HUES64 (cell line): Measurements from ENCODE around the gene RASGEF1B.
A peak's percentile ranks its signal among the peaks of the same experiment; 100 is the strongest.
"Not testable (repeated sequence)": the region's sequence is repeated elsewhere in the genome, so short reads cannot be mapped to it uniquely, and the experiment has no call there.

ENCODE experiments used
- H3K27ac ChIP-seq: 2 replicates; pipeline ENCODE4 v1.7.0; 2013; ENCODE audit warnings: low read depth, low read length, inconsistent platforms
- H3K27me3 ChIP-seq: 2 replicates; pipeline ENCODE4 v1.6.1; 2013; ENCODE audit warnings: mild to moderate bottlenecking, low read length; ENCODE audit not compliant: insufficient read depth
- H3K36me3 ChIP-seq: 2 replicates; pipeline ENCODE4 v1.6.1; 2013; ENCODE audit warnings: mild to moderate bottlenecking, low read length; ENCODE audit not compliant: insufficient read depth
- H3K4me1 ChIP-seq: 2 replicates; pipeline ENCODE4 v1.6.1; 2013; ENCODE audit warnings: mild to moderate bottlenecking, low read length, moderate library complexity; ENCODE audit not compliant: insufficient read depth
- H3K4me3 ChIP-seq: 2 replicates; pipeline ENCODE4 v1.5.1; 2013; ENCODE audit warnings: mild to moderate bottlenecking, low read length, moderate library complexity
- H3K9ac ChIP-seq: 2 replicates; pipeline ENCODE4 v1.6.1; 2013; ENCODE audit warnings: mild to moderate bottlenecking, low read depth, low read length
- H3K9me3 ChIP-seq: 2 replicates; pipeline ENCODE4 v1.6.1; 2013; ENCODE audit warnings: low read depth, low read length; ENCODE audit not compliant: insufficient read depth
- WGBS: fragments of 150-250, 120-280 bp; methylation state at CpG from one replicate; pipeline ENCODE4 v1.1.7; 2013; ENCODE audit warnings: missing lambda C conversion rate; 5-methylcytosine and 5-hydroxymethylcytosine counted together

RASGEF1B gene

GRCh38 chr4:81495345-81495744, 23.6 kb upstream of the RASGEF1B start:
- peaks cover 6% of the 10 kb centered on the region; the same call in 1 of the 2 replicates for H3K9me3 ChIP-seq

GRCh38 chr4:81494031-81494431, 22.3 kb upstream of the RASGEF1B start:
- Histone ChIP-seq H3K27ac (no peak overlapping the region), H3K4me1 (peaks cover 11% of the 10 kb centered on the region), H3K4me3 (no peak overlapping the region), H3K9ac (no peak overlapping the region), H3K9me3 (peaks cover 6% of the 10 kb centered on the region; the same call in 1 of the 2 replicates), H3K36me3 (no peaks in the 10 kb centered on the region), H3K27me3 (no peaks in the 10 kb centered on the region)
- 100% methylated on average over 1 of the region's 1 CpG for WGBS

More at GRCh38 chr4:81495345-81495744, 23.6 kb upstream of the RASGEF1B start:
- peaks cover 13% of the 10 kb centered on the region for H3K4me1 ChIP-seq
- H3K36me3 ChIP-seq, result no peaks in the 10 kb centered on the region
- H3K27me3 ChIP-seq, result no peaks in the 10 kb centered on the region
- H3K4me3 ChIP-seq, result no peak overlapping the region
- H3K27ac ChIP-seq, result no peak overlapping the region
- no peak overlapping the region for H3K9ac ChIP-seq

- Histone ChIP-seq H3K36me3 (no peaks in the 10 kb centered on the region), H3K4me3 (no peak overlapping the region), H3K27me3 (no peaks in the 10 kb centered on the region), H3K9ac (no peak overlapping the region), H3K9me3 (peaks cover 6% of the 10 kb centered on the region; the same call in 1 of the 2 replicates), H3K4me1 (peaks cover 4% of the 10 kb centered on the region; the same call in 1 of the 2 replicates), H3K27ac (no peak overlapping the region)
- 86% methylated on average over 1 of the region's 1 CpG for WGBS
Observed at GRCh38 chr4:81492606-81493230, 21.0 kb upstream of the RASGEF1B start.

- 100% methylated on average over 1 of the region's 1 CpG for WGBS
- H3K9ac ChIP-seq, result no peak overlapping the region
- peaks cover 6% of the 10 kb centered on the region; the same call in 1 of the 2 replicates for H3K9me3 ChIP-seq
- H3K36me3 ChIP-seq, result no peaks in the 10 kb centered on the region
- peaks cover 4% of the 10 kb centered on the region; the same call in 1 of the 2 replicates for H3K4me1 ChIP-seq
- no peak overlapping the region for H3K4me3 ChIP-seq
- no peaks in the 10 kb centered on the region for H3K27me3 ChIP-seq
- H3K27ac ChIP-seq, result no peak overlapping the region
Observed at GRCh38 chr4:81491943-81492342, 20.2 kb upstream of the RASGEF1B start.

GRCh38 chr4:81490403-81491160, 18.9 kb upstream of the RASGEF1B start:
- no peak overlapping the region for H3K9ac ChIP-seq
- peaks cover 16% of the 10 kb centered on the region for H3K4me1 ChIP-seq

DNA sequence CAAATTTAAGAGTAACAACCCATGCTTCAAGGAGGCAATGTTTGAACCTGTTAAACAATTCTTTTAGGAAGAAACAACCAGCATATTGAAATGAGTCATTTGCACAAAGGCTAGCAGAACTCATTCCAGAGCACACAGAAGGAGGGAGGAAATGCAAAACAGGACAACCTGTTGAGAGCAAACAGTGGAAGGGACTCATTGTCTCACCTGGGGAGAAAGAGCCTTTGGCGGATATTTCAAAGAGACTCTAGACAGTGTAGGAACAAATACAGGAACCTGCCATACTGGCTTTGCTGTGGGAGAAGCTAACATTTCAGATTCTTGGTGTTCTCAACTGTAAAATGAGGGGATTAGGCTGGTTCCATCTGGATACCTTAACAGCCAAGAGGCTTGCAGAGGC, 14.8 kb upstream of the RASGEF1B start:
- Histone ChIP-seq H3K4me1 (peaks cover 19% of the 10 kb centered on the region), H3K9ac (no peak overlapping the region), H3K27me3 (no peaks in the 10 kb centered on the region), H3K27ac (peak overlapping the region; percentile 67), H3K36me3 (no peaks in the 10 kb centered on the region), H3K9me3 (peaks cover under 1% of the 10 kb centered on the region; the same call in 1 of the 2 replicates), H3K4me3 (no peak overlapping the region)
- 11% methylated on average over 1 of the region's 1 CpG for WGBS

More at GRCh38 chr4:81490403-81491160, 18.9 kb upstream of the RASGEF1B start:
- 98% methylated on average over 2 of the region's 2 CpGs for WGBS
- Histone ChIP-seq H3K36me3 (no peaks in the 10 kb centered on the region), H3K27me3 (no peaks in the 10 kb centered on the region), H3K4me3 (no peak overlapping the region), H3K9me3 (peaks cover 6% of the 10 kb centered on the region; the same call in 1 of the 2 replicates), H3K27ac (no peak overlapping the region)

- H3K4me3 ChIP-seq, result no peak overlapping the region
- H3K27me3 ChIP-seq, result no peaks in the 10 kb centered on the region
- H3K9ac ChIP-seq, result no peak overlapping the region
- no peaks in the 10 kb centered on the region for H3K9me3 ChIP-seq
- H3K4me1 ChIP-seq, result peaks cover 19% of the 10 kb centered on the region
- H3K36me3 ChIP-seq, result no peaks in the 10 kb centered on the region
- WGBS, result 79% methylated on average over 5 of the region's 5 CpGs
- peak overlapping the region; percentile 67; the same call in 1 of the 2 replicates for H3K27ac ChIP-seq
Observed at GRCh38 chr4:81485310-81485980, 13.7 kb upstream of the RASGEF1B start.

DNA sequence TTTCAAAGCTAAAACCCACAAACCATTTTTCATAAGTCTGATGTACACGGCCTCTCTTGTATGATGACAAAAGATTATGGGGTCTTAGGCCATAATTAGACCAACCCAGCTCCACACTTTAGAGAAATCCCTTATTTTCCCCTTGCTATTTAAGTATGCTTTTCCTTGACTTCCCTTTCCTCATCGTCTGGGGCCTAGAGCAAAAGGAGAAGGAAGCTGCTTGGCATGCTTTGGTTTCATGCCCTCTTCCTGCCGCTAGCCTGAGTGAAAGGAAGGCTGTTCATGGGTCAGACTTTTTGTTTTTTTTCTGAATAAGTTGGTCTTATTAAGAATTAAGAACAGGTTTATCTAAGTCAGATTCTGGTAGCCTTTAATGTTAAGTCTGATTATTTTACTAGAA, 10.6 kb upstream of the RASGEF1B start:
- Histone ChIP-seq H3K27me3 (no peaks in the 10 kb centered on the region), H3K27ac (no peak overlapping the region), H3K9ac (no peak overlapping the region), H3K9me3 (no peaks in the 10 kb centered on the region), H3K4me1 (peaks cover 19% of the 10 kb centered on the region), H3K36me3 (no peaks in the 10 kb centered on the region), H3K4me3 (no peak overlapping the region)
- WGBS, result 90% methylated on average over 3 of the region's 3 CpGs

- peaks cover 13% of the 10 kb centered on the region for H3K4me1 ChIP-seq
Observed at GRCh38 chr4:81481151-81481550, 9.4 kb upstream of the RASGEF1B start.

DNA sequence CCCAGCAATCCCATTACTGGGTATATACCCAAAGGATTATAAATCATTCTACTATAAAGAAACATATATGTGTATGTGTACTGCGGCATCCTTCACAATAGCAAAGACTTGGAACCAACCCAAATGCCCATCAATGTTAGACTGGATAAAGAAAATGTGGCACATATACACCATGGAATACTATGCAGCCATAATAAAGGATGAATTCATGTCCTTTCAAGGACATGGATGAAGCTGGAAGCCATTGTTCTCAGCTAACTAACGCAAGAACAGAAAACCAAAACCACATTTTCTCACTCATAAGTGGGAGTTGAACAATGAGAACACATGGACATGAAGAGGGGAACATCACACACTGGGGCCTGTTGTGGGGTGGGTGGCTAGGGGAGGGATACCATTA, 7.9 kb upstream of the RASGEF1B start:
- H3K9me3 ChIP-seq, H3K4me3 ChIP-seq, H3K9ac ChIP-seq, H3K27me3 ChIP-seq, H3K27ac ChIP-seq, H3K4me1 ChIP-seq, H3K36me3 ChIP-seq: not testable (repeated sequence)
- WGBS, result 100% methylated on average over 1 of the region's 2 CpGs

More at GRCh38 chr4:81481151-81481550, 9.4 kb upstream of the RASGEF1B start:
- WGBS, result 100% methylated on average over 2 of the region's 3 CpGs
- no peak overlapping the region for H3K27ac ChIP-seq
- no peaks in the 10 kb centered on the region for H3K27me3 ChIP-seq
- H3K36me3 ChIP-seq, result no peaks in the 10 kb centered on the region
- no peak overlapping the region for H3K9ac ChIP-seq
- no peaks in the 10 kb centered on the region for H3K9me3 ChIP-seq
- H3K4me3 ChIP-seq, result no peak overlapping the region
